ENCODE measurements around the gene CITED2. TPM values are rescaled to one million over a fixed set of nuclear protein-coding genes. Genes with fewer than 3 reads are reported as not detected.

Gene CITED2
- total and polyA plus RNA-seq, 2 experiments from 2014 or later, result 26.6 to 76.9 TPM

GRCh38 chr6:139325125-139325524 is 49.3 kb downstream of the CITED2 start:
- no peaks in the 10 kb centered on the region; the same call in 2 of the 3 replicates for H3K9me3 Mint-ChIP-seq
- Histone ChIP-seq H3K4me3 (no peak overlapping the region), H4K20me1 (replicated peaks; ENCODE audit: insufficient read depth) (no peaks in the 10 kb centered on the region), H3K27ac (ENCODE audit: low read depth) (no peak overlapping the region), H3K4me2 (no peak overlapping the region), H2AFZ (no peak overlapping the region), H3K4me1 (ENCODE audit: insufficient read depth) (no peaks in the 10 kb centered on the region), H3K79me2 (replicated peaks; ENCODE audit: insufficient read depth) (no peaks in the 10 kb centered on the region), H3F3A (replicated peaks; ENCODE audit: low read depth) (no peaks in the 10 kb centered on the region), H3K9me2 (ENCODE audit: insufficient read depth) (peaks cover 3% of the 10 kb centered on the region; the same call in 1 of the 2 replicates), H3K27me3 (ENCODE audit: insufficient read depth) (no peaks in the 10 kb centered on the region), H3K36me3 (ENCODE audit: insufficient read depth) (no peaks in the 10 kb centered on the region)
- peaks cover 4% of the 10 kb centered on the region for H3K27me3 Mint-ChIP-seq (ENCODE audit: insufficient read depth, low read depth, poor library complexity)
- no peak overlapping the region for H3K27ac Mint-ChIP-seq
- no peak overlapping the region for H3K4me3 Mint-ChIP-seq
- TF ChIP-seq EZH2phosphoT487 (IDR thresholded peaks at IDR 0.05; ENCODE audit: unreplicated experiment), result no peak
- TF ChIP-seq CREB1 (CRISPR knock-in tag; IDR thresholded peaks at IDR 0.05; ENCODE audit: low read depth), result no peak
- TF ChIP-seq ETS1 (IDR thresholded peaks at IDR 0.05), result no peak
- TF ChIP-seq ZNF462 (CRISPR knock-in tag; IDR thresholded peaks at IDR 0.05), result no peak
- TF ChIP-seq STAT1 (IDR thresholded peaks at IDR 0.05; ENCODE audit: unreplicated experiment), result no peak
- no peak for TF ChIP-seq ZNF114 (CRISPR knock-in tag; IDR thresholded peaks at IDR 0.05)
- TF ChIP-seq JUNB (IDR thresholded peaks at IDR 0.05; ENCODE audit: unreplicated experiment), result no peak
- TF ChIP-seq POLR2AphosphoS5 (IDR thresholded peaks at IDR 0.05; ENCODE audit: low read depth), result no peak
- TF ChIP-seq NANOG (IDR thresholded peaks at IDR 0.05; ENCODE audit: borderline replicate concordance), result no peak
- no peak for TF ChIP-seq CTCF (conservative IDR thresholded peaks at IDR 0.05; ENCODE audit: low read depth in 2 of 2)
- no peak for TF ChIP-seq REST (IDR thresholded peaks at IDR 0.05; ENCODE audit: unreplicated experiment)
- no peak for TF ChIP-seq ZNF331 (CRISPR knock-in tag; IDR thresholded peaks at IDR 0.05; ENCODE audit: low read depth)
- TF ChIP-seq EZH2 (IDR thresholded peaks at IDR 0.05; ENCODE audit: low read depth, unreplicated experiment), result no peak
- no peak for ATAC-seq
- DNase-seq (ENCODE audit: low spot score), result no peak
- peaks cover 13% of the 10 kb centered on the region for H3K4me1 Mint-ChIP-seq
- peaks cover 7% of the 10 kb centered on the region; the same call in 2 of the 3 replicates for H3K36me3 Mint-ChIP-seq (ENCODE audit: low read depth)
